ENCODE results near the gene GATD1.

GRCh38 chr11:777288-778255 lies at the start of gene GATD1:
- no peak for TF ChIP-seq EZH2 (IDR thresholded peaks at IDR 0.05; ENCODE audit: insufficient read depth, low read length)
- no peak for TF ChIP-seq CTCF (IDR thresholded peaks at IDR 0.05; ENCODE audit: insufficient read depth, low read depth, low read length)
